Sigmoid colon (tissue), 4 donors: Measurements from ENCODE around the gene PMF1.

Experiments
- CTCF ChIP-seq, 4 experiments: fragments of 450-650 bp in 3 of 4; fragments of 200-600 bp in 1 of 4; IDR thresholded peaks; one replicate each; pipeline ENCODE4 v1.5.1; 2016 to 2019; ENCODE audit warnings: antibody characterized with exemption in 4 of 4, mild to moderate bottlenecking in 3 of 4, moderate library complexity in 2 of 4
- EP300 ChIP-seq, 4 donors: sonication (generic); formaldehyde crosslinking; IDR thresholded peaks; one replicate each; pipeline ENCODE4 v1.6.1; 2017; ENCODE audit warnings: antibody characterized with exemption in 4 of 4
- POLR2A ChIP-seq, 2 donors: fragments of 450-650 bp; IDR thresholded peaks; one replicate each; pipeline ENCODE4 v1.6.1; 2016; ENCODE audit warnings: antibody characterized with exemption in 2 of 2, mild to moderate bottlenecking in 2 of 2, moderate library complexity in 2 of 2
- POLR2AphosphoS5 ChIP-seq, 4 donors: sonication (generic); formaldehyde crosslinking; IDR thresholded peaks; one replicate each; pipeline ENCODE4 v1.6.1; 2017; ENCODE audit warnings: antibody characterized with exemption in 4 of 4

GRCh38 chr1:156226782-156227181 lies 14.0 kb downstream of the PMF1 start:
- TF ChIP-seq CTCF (IDR thresholded peaks at IDR 0.05) (no peak), EP300 (IDR thresholded peaks at IDR 0.05) (no peak), POLR2A (IDR thresholded peaks at IDR 0.05) (no peak), POLR2AphosphoS5 (IDR thresholded peaks at IDR 0.05) (no peak)
